ENCODE results near the gene CACNA2D4. TPM values are rescaled to one million over a fixed set of nuclear protein-coding genes. Genes with fewer than 3 reads are reported as not detected.

Gene CACNA2D4
- polyA plus RNA-seq, 3 donors, result 17.8 to 87.7 (median 22.1) TPM

DNA sequence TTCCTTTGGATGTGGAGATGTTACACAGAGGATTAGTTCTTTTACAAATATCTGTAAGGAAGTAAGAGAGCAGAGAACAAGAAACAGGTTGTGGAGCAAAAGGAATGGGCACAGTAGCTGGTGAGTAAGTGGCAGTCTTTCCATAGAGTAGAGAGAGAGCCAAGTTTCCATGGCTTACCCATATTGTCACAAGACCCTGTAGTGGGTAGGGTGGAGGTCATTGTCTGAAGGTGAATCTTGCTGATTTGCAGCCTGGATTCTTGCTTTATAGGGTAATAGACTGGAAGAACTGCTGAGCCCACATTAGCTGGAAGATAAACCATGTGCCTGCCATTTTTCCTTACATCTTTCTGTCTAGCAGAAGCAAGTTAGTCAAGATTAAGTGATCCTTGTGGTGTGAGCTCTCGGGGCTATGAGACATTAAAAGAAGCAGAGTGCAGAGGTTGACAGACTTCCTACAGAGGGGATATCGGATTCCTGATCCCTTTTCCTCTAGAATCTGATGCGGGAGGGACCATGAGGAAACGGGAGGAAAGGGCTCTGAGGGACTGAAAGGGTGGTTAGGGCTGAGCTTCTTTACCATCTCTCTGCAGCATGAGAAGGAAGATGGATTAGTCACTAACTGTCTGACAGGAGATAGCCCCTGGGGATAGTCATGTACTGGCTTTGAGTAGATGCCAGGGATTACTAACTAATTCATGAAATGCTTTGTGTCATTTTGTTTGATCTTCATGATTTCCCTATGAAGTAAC lies 142.1 kb downstream of the CACNA2D4 start:
- intact Hi-C loops (cut with micrococcal nuclease), result no loop called here
- H3K4me1 ChIP-seq (ENCODE audit: control insufficient read depth in 1 of 2, insufficient read depth in 2 of 2, low read length in 2 of 2), result no peaks in the 10 kb centered on the region
- peaks cover 62 to 73% of the 10 kb centered on the region in 2 donors for H3K36me3 Mint-ChIP-seq
- H4K20me1 ChIP-seq (ENCODE audit: insufficient read depth, low read length), result peaks cover 17% of the 10 kb centered on the region
- no peaks in the 10 kb centered on the region for H3K4me1 Mint-ChIP-seq
- H3K4me3 Mint-ChIP-seq, result no peak overlapping the region
- no peak overlapping the region for H3K9ac ChIP-seq (ENCODE audit: insufficient read depth, low read length, poor library complexity, severe bottlenecking)
- peaks cover 41 to 79% of the 10 kb centered on the region in 2 donors for H3K36me3 ChIP-seq (replicated peaks in 1 of 2; ENCODE audit: control insufficient read depth in 1 of 2, insufficient read depth in 2 of 2, low read length in 2 of 2)
- H3K27ac ChIP-seq (ENCODE audit: low read depth in 1 of 2, low read length in 2 of 2), result no peak overlapping the region
- no peaks in the 10 kb centered on the region for H3K27me3 ChIP-seq (ENCODE audit: control insufficient read depth in 2 of 2, insufficient read depth in 2 of 2, low read length in 2 of 2)
- DNase-seq, result no peak
- no peak overlapping the region for H3K4me3 ChIP-seq (replicated peaks in 1 of 3; ENCODE audit: low read depth in 2 of 3, low read length in 3 of 3)
- H3K4me2 ChIP-seq (replicated peaks; ENCODE audit: extremely low read depth, low read length, poor library complexity, severe bottlenecking), result no peak overlapping the region
- no peaks in the 10 kb centered on the region for H3K9me3 ChIP-seq (replicated peaks in 1 of 2; ENCODE audit: control insufficient read depth in 1 of 2, insufficient read depth in 1 of 2, low read length in 2 of 2)
- no peaks in the 10 kb centered on the region for H3K27me3 Mint-ChIP-seq (ENCODE audit: low read depth in 3 of 3)
- WGBS (ENCODE audit: insufficient coverage), result no CpG with 5 or more reads among the region's 4 CpGs
- peak overlapping the region in 2 of 7 donors; percentile 26 to 33 for H3K27ac Mint-ChIP-seq
- no peak overlapping the region for H2AFZ ChIP-seq (ENCODE audit: insufficient read depth, low read depth, low read length, poor library complexity, severe bottlenecking)
- no peaks in the 10 kb centered on the region for H3K79me2 ChIP-seq (ENCODE audit: insufficient read depth, low read length)
- no peaks in the 10 kb centered on the region for H3K9me3 Mint-ChIP-seq
- TF ChIP-seq, protein P1, sequence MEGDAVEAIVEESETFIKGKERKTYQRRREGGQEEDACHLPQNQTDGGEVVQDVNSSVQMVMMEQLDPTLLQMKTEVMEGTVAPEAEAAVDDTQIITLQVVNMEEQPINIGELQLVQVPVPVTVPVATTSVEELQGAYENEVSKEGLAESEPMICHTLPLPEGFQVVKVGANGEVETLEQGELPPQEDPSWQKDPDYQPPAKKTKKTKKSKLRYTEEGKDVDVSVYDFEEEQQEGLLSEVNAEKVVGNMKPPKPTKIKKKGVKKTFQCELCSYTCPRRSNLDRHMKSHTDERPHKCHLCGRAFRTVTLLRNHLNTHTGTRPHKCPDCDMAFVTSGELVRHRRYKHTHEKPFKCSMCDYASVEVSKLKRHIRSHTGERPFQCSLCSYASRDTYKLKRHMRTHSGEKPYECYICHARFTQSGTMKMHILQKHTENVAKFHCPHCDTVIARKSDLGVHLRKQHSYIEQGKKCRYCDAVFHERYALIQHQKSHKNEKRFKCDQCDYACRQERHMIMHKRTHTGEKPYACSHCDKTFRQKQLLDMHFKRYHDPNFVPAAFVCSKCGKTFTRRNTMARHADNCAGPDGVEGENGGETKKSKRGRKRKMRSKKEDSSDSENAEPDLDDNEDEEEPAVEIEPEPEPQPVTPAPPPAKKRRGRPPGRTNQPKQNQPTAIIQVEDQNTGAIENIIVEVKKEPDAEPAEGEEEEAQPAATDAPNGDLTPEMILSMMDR (IDR thresholded peaks at IDR 0.05), result no peak

- peaks cover 17% of the 10 kb centered on the region for H4K20me1 ChIP-seq (ENCODE audit: insufficient read depth, low read length)
- no peaks in the 10 kb centered on the region for H3K4me1 ChIP-seq (ENCODE audit: control insufficient read depth in 1 of 2, insufficient read depth in 2 of 2, low read length in 2 of 2)
- no peak for DNase-seq
- no peaks in the 10 kb centered on the region for H3K27me3 Mint-ChIP-seq (ENCODE audit: low read depth in 3 of 3)
- H3K27ac Mint-ChIP-seq, result peak overlapping the region in 1 of 7 donors; percentile 18
- H3K27me3 ChIP-seq (ENCODE audit: control insufficient read depth in 2 of 2, insufficient read depth in 2 of 2, low read length in 2 of 2), result no peaks in the 10 kb centered on the region
- H3K27ac ChIP-seq (ENCODE audit: low read depth in 1 of 2, low read length in 2 of 2), result no peak overlapping the region
- intact Hi-C loops (cut with micrococcal nuclease), result no loop called here
- no peaks in the 10 kb centered on the region for H3K9me3 ChIP-seq (replicated peaks in 1 of 2; ENCODE audit: control insufficient read depth in 1 of 2, insufficient read depth in 1 of 2, low read length in 2 of 2)
- no peak overlapping the region for H3K4me3 Mint-ChIP-seq
- peaks cover 12% of the 10 kb centered on the region for H3K79me2 ChIP-seq (ENCODE audit: insufficient read depth, low read length)
- no peaks in the 10 kb centered on the region for H3K4me1 Mint-ChIP-seq
- H3K4me3 ChIP-seq (replicated peaks in 1 of 3; ENCODE audit: low read depth in 2 of 3, low read length in 3 of 3), result no peak overlapping the region
- H3K36me3 ChIP-seq (replicated peaks in 1 of 2; ENCODE audit: control insufficient read depth in 1 of 2, insufficient read depth in 2 of 2, low read length in 2 of 2), result peaks cover 39 to 77% of the 10 kb centered on the region in 2 donors
- WGBS (ENCODE audit: insufficient coverage), result 100% methylated on average over 1 of the region's 4 CpGs
- H3K9me3 Mint-ChIP-seq, result no peaks in the 10 kb centered on the region
- TF ChIP-seq, protein P1 (IDR thresholded peaks at IDR 0.05), result no peak
- peaks cover 53 to 74% of the 10 kb centered on the region in 2 donors for H3K36me3 Mint-ChIP-seq
- H2AFZ ChIP-seq (ENCODE audit: insufficient read depth, low read depth, low read length, poor library complexity, severe bottlenecking), result no peak overlapping the region
- H3K4me2 ChIP-seq (replicated peaks; ENCODE audit: extremely low read depth, low read length, poor library complexity, severe bottlenecking), result no peak overlapping the region
- no peak overlapping the region for H3K9ac ChIP-seq (ENCODE audit: insufficient read depth, low read length, poor library complexity, severe bottlenecking)
Observed at GRCh38 chr12:1773937-1774655, 144.4 kb downstream of the CACNA2D4 start.
